HG03521 (cell line): ENCODE data around the gene C19orf67.

Experiments used
- ATAC-seq: cut with Tn5 transposase; IDR thresholded peaks from one replicate; pipeline ENCODE4 v1.9.1; 2021; ENCODE audit warnings: mild to moderate bottlenecking, moderate library complexity; ENCODE audit not compliant: unreplicated experiment

The C19orf67 gene

GRCh38 chr19:14088634-14089411 lies 3.2 kb upstream of the C19orf67 start:
- no peak for ATAC-seq

DNA sequence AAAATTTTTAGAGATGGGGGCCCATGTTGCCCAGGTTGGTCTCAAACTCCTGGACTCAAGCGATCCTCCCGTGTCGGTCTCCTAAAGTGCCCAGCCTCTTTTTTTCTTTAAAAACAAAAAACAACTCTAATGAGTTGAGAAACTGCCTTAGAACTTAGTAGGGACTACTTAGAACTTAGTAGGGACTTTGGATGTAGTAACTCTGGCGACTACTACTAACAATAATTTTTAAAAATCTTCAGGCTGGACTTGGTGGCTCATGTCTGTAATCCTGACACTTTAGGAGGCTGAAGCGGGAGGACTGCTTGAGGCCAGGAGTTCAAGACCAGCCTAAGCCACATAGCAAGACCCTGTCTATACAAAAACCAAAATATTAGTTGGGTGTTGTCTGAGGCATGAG lies 515 bp upstream of the C19orf67 start:
- ATAC-seq, result no peak

- no peak for ATAC-seq
Measured at GRCh38 chr19:14082675-14082960, 3.0 kb downstream of the C19orf67 start.

DNA sequence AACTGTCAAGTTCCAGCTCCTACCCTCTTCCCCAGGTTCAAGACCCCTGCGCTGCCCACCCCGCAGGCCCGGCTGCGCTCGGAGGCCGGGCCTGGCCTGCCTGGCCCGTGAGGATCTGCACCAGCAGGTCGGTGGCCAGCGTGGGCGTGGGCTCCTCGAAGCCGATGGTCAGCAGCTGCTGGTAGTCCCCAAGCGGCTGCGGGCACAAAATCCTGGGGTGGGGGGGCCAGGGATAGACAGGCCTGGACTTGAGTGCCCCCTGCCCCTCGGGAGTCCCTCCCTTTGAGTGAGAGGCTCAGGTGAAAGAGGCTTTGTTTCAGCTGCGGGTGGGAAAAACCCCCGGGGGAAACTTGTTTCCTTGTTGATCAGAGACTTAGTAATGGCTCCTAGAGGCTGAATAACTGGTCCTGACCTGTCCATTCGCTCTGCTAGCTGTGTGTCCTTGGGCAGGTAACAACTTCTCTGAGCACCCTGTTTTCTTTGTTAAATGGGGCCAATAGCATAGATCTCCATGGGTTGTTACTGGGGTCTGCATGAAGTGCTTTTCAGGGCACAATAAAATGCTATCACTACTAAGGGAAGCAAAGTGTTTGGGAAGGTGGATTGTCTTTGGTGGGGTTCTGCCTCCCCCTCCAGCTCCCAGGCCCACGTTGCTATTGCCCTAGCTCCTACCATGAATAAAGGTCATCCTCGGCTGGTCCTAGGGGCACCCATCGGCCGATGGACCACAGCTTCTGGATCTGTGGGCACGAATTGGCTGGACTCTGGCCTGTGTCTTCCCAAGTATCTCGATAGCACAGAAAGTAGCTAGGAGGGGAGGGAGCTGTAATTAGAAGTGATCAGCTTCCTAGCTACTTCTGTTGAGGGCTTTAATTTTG lies 3.5 kb downstream of the C19orf67 start:
- no peak for ATAC-seq

GRCh38 chr19:14080887-14081796 lies 4.4 kb downstream of the C19orf67 start:
- peak; percentile 85 for ATAC-seq

DNA sequence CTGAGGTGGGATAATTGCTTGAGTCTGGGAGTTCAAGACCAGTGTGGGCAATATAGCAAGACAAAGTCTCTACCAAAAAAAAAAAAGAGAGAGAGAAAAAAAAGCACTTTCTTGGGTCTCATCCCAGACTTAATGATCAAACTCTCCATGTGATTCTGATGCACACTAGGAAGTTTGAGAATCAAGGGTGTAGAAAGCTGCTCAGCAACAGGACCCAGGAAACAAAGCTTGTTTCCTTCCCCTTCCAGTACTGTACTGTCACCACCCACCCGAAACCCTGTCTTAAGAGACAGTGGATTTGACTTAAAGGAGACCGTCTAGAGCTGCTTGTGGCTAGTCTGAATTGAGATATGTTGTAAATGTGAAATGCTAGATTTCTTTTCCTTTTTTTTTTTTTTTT lies 7.2 kb downstream of the C19orf67 start:
- ATAC-seq, result no peak

DNA sequence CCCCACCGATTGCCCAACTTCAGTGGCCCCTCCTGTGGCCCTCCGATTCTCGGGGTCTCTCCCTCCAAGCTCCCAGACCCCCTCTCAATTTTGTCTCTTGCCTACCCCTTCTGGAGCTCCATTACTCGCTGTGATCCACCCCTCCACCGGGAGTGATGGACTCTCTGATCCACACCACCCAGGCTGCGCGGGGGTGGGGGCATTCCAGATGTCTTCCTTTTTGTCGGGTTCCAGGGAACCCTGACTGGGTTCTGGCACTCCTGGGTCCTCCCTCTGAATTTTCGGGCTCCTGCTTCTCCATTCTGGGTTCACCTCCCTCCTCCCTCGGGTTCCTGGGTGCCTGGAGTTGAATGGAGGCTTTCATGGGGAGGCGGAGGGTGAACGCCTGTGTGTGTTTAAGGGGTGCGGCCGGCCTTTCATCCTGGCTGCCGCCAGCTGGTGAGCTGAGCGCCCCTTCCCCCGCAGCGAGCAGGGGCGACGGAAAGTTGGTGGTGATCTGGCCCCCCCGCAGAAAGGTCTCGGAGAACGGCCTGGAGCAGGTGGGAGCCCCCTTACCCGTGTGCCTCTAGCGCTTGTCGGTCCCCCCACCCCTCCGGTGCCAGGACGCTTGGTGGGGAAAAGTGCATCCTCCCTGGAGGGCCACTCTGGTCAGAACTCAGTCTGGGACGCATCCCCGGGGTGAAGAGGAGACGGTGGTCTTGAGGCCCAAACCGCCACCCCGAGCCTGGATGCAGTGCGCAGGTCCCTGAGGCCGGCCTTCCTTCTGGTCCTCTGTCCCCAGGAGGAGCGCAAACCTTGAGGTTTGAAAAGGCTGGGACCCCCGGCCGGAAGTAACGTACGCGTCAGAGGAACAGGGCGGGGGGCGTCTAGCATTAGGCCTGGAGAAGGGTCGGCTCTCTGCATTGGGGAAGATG lies 11.4 kb downstream of the C19orf67 start:
- ATAC-seq, result no peak

- ATAC-seq, result peak; percentile 54
Measured at GRCh38 chr19:14073261-14073924, 12.2 kb downstream of the C19orf67 start.

GRCh38 chr19:14072535-14073260 lies 12.9 kb downstream of the C19orf67 start, which contains the start of gene MISP3:
MISP3 (plus strand) TSS chr19:14072786; CDS start chr19:14073310, 524 bp downstream.
- no peak for ATAC-seq

GRCh38 chr19:14070268-14071050 lies 15.1 kb downstream of the C19orf67 start:
- no peak for ATAC-seq

GRCh38 chr19:14066134-14066533 lies 19.4 kb downstream of the C19orf67 start:
- no peak for ATAC-seq

GRCh38 chr19:14063105-14063504 lies 22.5 kb downstream of the C19orf67 start:
- ATAC-seq, result no peak

DNA sequence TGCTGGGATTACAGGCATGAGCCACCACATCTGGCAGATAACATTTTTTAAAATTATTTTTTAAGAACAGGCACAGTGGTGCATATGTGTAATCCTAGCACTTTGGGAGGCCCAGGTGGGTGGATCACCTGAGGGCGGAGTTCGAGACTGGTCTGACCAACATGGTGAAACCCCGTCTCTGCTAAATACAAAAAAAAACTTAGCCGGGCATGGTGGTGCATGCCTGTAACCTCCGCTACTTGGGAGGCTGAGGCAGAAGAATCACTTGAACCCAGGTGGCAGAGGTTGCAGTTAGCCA lies 23.1 kb downstream of the C19orf67 start:
- ATAC-seq, result no peak

DNA sequence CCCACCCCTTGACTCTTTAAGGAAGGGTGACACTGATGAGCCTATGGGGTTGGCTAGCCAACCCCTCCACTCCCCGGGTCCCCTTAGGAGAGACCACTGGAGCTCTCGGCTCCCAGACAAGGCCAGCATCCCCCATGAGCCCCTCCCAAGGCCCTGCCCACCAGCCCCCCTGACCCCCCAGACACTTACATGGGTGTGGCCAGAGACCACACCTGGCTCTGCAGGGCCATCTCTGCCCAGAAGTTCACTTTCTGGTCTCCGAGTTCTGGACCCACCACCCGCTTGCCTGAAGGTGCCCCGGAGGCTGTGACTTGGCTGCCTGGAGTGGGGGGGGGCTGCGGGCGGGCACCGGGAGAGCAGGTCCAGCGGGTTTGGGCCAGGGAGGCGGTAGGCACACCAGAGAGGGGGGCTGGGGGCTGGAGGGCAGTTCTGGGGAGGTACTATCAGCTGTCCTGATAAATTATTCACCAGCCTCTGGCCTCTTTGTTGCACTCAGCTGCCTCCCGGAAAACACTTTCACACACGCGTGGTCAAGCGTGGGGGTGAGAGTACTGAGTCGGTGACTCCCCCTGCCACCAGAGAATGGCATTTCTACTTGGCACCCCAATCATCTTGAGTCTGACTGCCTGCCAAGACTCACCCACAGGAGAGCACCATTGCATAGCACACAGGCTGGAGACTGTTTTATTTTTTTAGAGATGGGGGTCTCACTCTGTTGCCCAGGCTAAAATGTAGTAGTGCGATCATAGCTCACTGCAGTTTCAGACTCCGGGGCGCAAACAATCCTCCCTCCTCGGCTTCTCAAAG lies 23.6 kb downstream of the C19orf67 start, which contains the start of gene PALM3:
PALM3 (minus strand) TSS at position 326 of the 807 bp plus-strand sequence; CDS start at position 230, 96 bp downstream.
- no peak for ATAC-seq

DNA sequence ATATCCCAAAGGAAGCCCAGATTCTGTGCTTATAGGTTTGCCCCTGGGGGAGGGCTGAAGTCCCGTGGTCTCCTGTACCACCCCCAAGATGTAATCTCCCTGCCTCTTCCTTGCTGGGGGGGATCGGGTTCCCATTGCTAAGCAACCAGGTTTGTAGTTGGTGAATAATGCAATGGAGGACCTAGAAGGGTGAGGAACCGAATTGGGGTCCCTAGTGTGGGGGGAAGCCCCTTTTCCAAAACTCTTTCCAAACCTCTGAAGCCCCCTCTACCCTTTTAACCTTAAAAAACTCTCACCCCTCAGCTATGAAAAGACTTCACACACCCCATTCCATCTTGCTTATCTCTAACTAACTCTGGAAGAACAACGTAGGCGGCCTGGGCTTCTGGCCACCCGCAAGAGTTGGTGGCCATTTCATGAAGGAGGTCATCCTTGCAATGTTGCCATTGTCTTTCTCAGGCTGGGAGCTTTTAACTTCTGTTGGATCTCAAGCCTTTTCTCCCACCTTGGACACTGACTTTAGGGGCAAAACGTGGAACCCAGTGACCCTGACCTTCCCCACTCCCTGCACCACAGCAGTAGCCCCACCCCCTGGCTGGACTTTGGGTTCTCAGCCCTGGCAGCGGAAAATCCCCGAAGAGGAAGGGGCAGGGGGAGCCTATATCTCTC lies 24.4 kb downstream of the C19orf67 start:
- ATAC-seq, result no peak

GRCh38 chr19:14059652-14060155 lies 25.9 kb downstream of the C19orf67 start:
- ATAC-seq, result no peak

- no peak for ATAC-seq
Measured at GRCh38 chr19:14059093-14059480, 26.5 kb downstream of the C19orf67 start.
